Measurements from ENCODE around the gene SOX1.

SOX1 gene

DNA sequence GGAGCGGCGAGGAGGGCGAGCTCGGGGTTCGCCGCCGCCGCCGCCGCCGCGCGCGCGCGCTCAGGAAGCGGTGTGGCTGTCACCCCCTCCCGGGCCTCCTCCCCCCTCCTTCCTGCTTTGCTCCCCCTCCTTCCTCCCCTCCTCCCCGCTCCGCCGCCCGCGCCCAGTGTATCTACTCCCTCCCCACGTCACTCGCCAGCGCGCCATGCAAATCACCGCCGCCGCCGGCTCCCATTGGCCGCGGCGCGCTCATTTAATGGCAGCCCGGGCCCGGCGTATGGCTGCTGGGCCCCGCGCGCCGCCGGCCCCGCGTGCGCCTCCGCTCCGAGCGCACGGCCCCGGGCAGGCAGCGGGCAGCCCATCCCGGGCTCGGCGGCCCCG lies 335 bp upstream of the SOX1 start:
- Histone ChIP-seq H3K4me1 (ENCODE audit: control insufficient read depth, insufficient read depth, low read length) (peaks cover 2% of the 10 kb centered on the region), H3K4me3 (ENCODE audit: low read depth, low read length) (peak overlapping the region; percentile 45), H3K27me3 (ENCODE audit: control insufficient read depth, insufficient read depth, low read length) (peaks cover 84% of the 10 kb centered on the region), H3K36me3 (ENCODE audit: control insufficient read depth, insufficient read depth, low read length) (no peaks in the 10 kb centered on the region), H3K9ac (ENCODE audit: low read depth, low read length) (no peak overlapping the region), H3K9me3 (ENCODE audit: control insufficient read depth, insufficient read depth, low read length) (no peaks in the 10 kb centered on the region)

- peaks cover 2% of the 10 kb centered on the region for H3K4me1 ChIP-seq (ENCODE audit: control insufficient read depth, insufficient read depth, low read length)
- no peak overlapping the region for H3K9ac ChIP-seq (ENCODE audit: low read depth, low read length)
- no peaks in the 10 kb centered on the region for H3K36me3 ChIP-seq (ENCODE audit: control insufficient read depth, insufficient read depth, low read length)
- no peaks in the 10 kb centered on the region for H3K9me3 ChIP-seq (ENCODE audit: control insufficient read depth, insufficient read depth, low read length)
- peaks cover 75% of the 10 kb centered on the region for H3K27me3 ChIP-seq (ENCODE audit: control insufficient read depth, insufficient read depth, low read length)
- H3K4me3 ChIP-seq (ENCODE audit: low read depth, low read length) = no peak overlapping the region
Observed at GRCh38 chr13:112067871-112068539, 1.1 kb downstream of the SOX1 start.

- Histone ChIP-seq H3K4me3 (ENCODE audit: low read depth, low read length) (peak overlapping the region; percentile 37), H3K27me3 (ENCODE audit: control insufficient read depth, insufficient read depth, low read length) (peaks cover 69% of the 10 kb centered on the region), H3K36me3 (ENCODE audit: control insufficient read depth, insufficient read depth, low read length) (no peaks in the 10 kb centered on the region), H3K9me3 (ENCODE audit: control insufficient read depth, insufficient read depth, low read length) (no peaks in the 10 kb centered on the region), H3K9ac (ENCODE audit: low read depth, low read length) (no peak overlapping the region), H3K4me1 (ENCODE audit: control insufficient read depth, insufficient read depth, low read length) (peaks cover 2% of the 10 kb centered on the region)
Observed at GRCh38 chr13:112068540-112069060, 1.7 kb downstream of the SOX1 start.

- no peaks in the 10 kb centered on the region for H3K9me3 ChIP-seq (ENCODE audit: control insufficient read depth, insufficient read depth, low read length)
- peaks cover 4% of the 10 kb centered on the region for H3K4me1 ChIP-seq (ENCODE audit: control insufficient read depth, insufficient read depth, low read length)
- H3K36me3 ChIP-seq (ENCODE audit: control insufficient read depth, insufficient read depth, low read length) = no peaks in the 10 kb centered on the region
- H3K4me3 ChIP-seq (ENCODE audit: low read depth, low read length) = peak overlapping the region; percentile 37
- peaks cover 66% of the 10 kb centered on the region for H3K27me3 ChIP-seq (ENCODE audit: control insufficient read depth, insufficient read depth, low read length)
- H3K9ac ChIP-seq (ENCODE audit: low read depth, low read length) = no peak overlapping the region
Observed at GRCh38 chr13:112069061-112069844, 2.3 kb downstream of the SOX1 start.

GRCh38 chr13:112069845-112070251 lies 2.9 kb downstream of the SOX1 start:
- Histone ChIP-seq H3K9ac (ENCODE audit: low read depth, low read length) (no peak overlapping the region), H3K4me1 (ENCODE audit: control insufficient read depth, insufficient read depth, low read length) (peaks cover 10% of the 10 kb centered on the region), H3K27me3 (ENCODE audit: control insufficient read depth, insufficient read depth, low read length) (peaks cover 66% of the 10 kb centered on the region), H3K36me3 (ENCODE audit: control insufficient read depth, insufficient read depth, low read length) (no peaks in the 10 kb centered on the region), H3K9me3 (ENCODE audit: control insufficient read depth, insufficient read depth, low read length) (no peaks in the 10 kb centered on the region), H3K4me3 (ENCODE audit: low read depth, low read length) (peak overlapping the region; percentile 8)

- Histone ChIP-seq H3K4me3 (ENCODE audit: low read depth, low read length) (peak overlapping the region; percentile 37), H3K4me1 (ENCODE audit: control insufficient read depth, insufficient read depth, low read length) (peaks cover 11% of the 10 kb centered on the region), H3K36me3 (ENCODE audit: control insufficient read depth, insufficient read depth, low read length) (no peaks in the 10 kb centered on the region), H3K27me3 (ENCODE audit: control insufficient read depth, insufficient read depth, low read length) (peaks cover 66% of the 10 kb centered on the region), H3K9ac (ENCODE audit: low read depth, low read length) (no peak overlapping the region), H3K9me3 (ENCODE audit: control insufficient read depth, insufficient read depth, low read length) (no peaks in the 10 kb centered on the region)
Observed at GRCh38 chr13:112071102-112071722, 4.3 kb downstream of the SOX1 start.

GRCh38 chr13:112071723-112072533 lies 5.0 kb downstream of the SOX1 start:
- Histone ChIP-seq H3K9ac (ENCODE audit: low read depth, low read length) (no peak overlapping the region), H3K27me3 (ENCODE audit: control insufficient read depth, insufficient read depth, low read length) (peaks cover 70% of the 10 kb centered on the region), H3K4me3 (ENCODE audit: low read depth, low read length) (peak overlapping the region; percentile 37), H3K4me1 (ENCODE audit: control insufficient read depth, insufficient read depth, low read length) (peaks cover 11% of the 10 kb centered on the region), H3K9me3 (ENCODE audit: control insufficient read depth, insufficient read depth, low read length) (no peaks in the 10 kb centered on the region), H3K36me3 (ENCODE audit: control insufficient read depth, insufficient read depth, low read length) (no peaks in the 10 kb centered on the region)

DNA sequence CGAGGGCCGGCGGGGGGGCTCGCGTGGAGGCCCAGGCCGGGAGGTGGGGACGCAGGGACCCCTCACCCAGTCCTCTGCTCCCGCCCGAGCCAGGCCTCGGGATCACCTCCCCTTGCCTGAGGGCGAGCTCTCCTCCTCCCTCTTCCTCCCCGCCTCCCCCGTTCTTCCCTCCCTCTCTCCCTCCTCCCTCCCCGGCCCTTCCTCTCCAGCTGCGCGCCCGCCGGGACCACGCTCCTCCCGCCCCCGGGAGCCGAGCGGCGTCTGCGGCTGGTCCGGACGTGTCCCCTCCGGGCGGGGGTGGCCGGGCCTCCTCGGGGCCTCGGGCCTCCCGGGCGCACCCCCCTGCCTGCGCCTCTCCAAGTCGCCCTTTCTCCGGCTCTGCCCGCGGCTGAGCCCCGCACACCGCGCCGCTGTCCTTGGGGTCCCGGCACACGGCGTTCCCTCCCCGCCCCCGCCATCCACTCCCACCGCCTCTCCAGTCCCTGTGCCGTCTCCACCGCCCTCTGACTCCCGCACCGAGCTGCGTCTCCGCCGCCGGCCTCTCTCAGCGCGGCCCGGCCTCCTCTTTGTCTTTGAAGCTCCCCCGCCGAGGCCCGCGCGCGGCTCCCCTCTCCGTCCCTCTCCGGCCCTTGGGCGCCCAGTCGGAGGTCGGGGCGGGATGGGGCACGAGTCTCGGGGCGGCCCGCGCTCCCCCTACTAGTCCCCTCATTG lies 5.7 kb downstream of the SOX1 start:
- Histone ChIP-seq H3K9ac (ENCODE audit: low read depth, low read length) (no peak overlapping the region), H3K36me3 (ENCODE audit: control insufficient read depth, insufficient read depth, low read length) (no peaks in the 10 kb centered on the region), H3K4me1 (ENCODE audit: control insufficient read depth, insufficient read depth, low read length) (peaks cover 11% of the 10 kb centered on the region), H3K4me3 (ENCODE audit: low read depth, low read length) (peak overlapping the region; percentile 54), H3K9me3 (ENCODE audit: control insufficient read depth, insufficient read depth, low read length) (no peaks in the 10 kb centered on the region), H3K27me3 (ENCODE audit: control insufficient read depth, insufficient read depth, low read length) (peaks cover 73% of the 10 kb centered on the region)

GRCh38 chr13:112073245-112074138 lies 6.5 kb downstream of the SOX1 start:
- Histone ChIP-seq H3K4me1 (ENCODE audit: control insufficient read depth, insufficient read depth, low read length) (peaks cover 12% of the 10 kb centered on the region), H3K4me3 (ENCODE audit: low read depth, low read length) (peak overlapping the region; percentile 54), H3K9ac (ENCODE audit: low read depth, low read length) (no peak overlapping the region), H3K9me3 (ENCODE audit: control insufficient read depth, insufficient read depth, low read length) (no peaks in the 10 kb centered on the region), H3K36me3 (ENCODE audit: control insufficient read depth, insufficient read depth, low read length) (no peaks in the 10 kb centered on the region), H3K27me3 (ENCODE audit: control insufficient read depth, insufficient read depth, low read length) (peaks cover 79% of the 10 kb centered on the region)

- H3K4me3 ChIP-seq (ENCODE audit: low read depth, low read length) = peak overlapping the region; percentile 54
- H3K9ac ChIP-seq (ENCODE audit: low read depth, low read length) = no peak overlapping the region
- peaks cover 77% of the 10 kb centered on the region for H3K27me3 ChIP-seq (ENCODE audit: control insufficient read depth, insufficient read depth, low read length)
Observed at GRCh38 chr13:112074139-112074865, 7.4 kb downstream of the SOX1 start.

More at GRCh38 chr13:112074139-112074865, 7.4 kb downstream of the SOX1 start:
- Histone ChIP-seq H3K36me3 (ENCODE audit: control insufficient read depth, insufficient read depth, low read length) (no peaks in the 10 kb centered on the region), H3K4me1 (ENCODE audit: control insufficient read depth, insufficient read depth, low read length) (peaks cover 18% of the 10 kb centered on the region), H3K9me3 (ENCODE audit: control insufficient read depth, insufficient read depth, low read length) (no peaks in the 10 kb centered on the region)
